GM20000 (cell line): Measurements from ENCODE around the gene DHRSX.
"Not testable (repeated sequence)": the region's sequence is repeated elsewhere in the genome, so short reads cannot be mapped to it uniquely, and the experiment has no call there.

ENCODE experiments used
- DNase-seq: peaks from one replicate; pipeline ENCODE4 v3.0.0; 2012; ENCODE audit warnings: low spot score
- TF ChIP-seq, protein P1 (sequence below): IDR thresholded peaks from 2 replicates; pipeline ENCODE4 v1.5.1; 2012; ENCODE audit warnings: mild to moderate bottlenecking, control low read depth; ENCODE audit errors: extremely low read depth, missing control alignments

The DHRSX gene

DNA sequence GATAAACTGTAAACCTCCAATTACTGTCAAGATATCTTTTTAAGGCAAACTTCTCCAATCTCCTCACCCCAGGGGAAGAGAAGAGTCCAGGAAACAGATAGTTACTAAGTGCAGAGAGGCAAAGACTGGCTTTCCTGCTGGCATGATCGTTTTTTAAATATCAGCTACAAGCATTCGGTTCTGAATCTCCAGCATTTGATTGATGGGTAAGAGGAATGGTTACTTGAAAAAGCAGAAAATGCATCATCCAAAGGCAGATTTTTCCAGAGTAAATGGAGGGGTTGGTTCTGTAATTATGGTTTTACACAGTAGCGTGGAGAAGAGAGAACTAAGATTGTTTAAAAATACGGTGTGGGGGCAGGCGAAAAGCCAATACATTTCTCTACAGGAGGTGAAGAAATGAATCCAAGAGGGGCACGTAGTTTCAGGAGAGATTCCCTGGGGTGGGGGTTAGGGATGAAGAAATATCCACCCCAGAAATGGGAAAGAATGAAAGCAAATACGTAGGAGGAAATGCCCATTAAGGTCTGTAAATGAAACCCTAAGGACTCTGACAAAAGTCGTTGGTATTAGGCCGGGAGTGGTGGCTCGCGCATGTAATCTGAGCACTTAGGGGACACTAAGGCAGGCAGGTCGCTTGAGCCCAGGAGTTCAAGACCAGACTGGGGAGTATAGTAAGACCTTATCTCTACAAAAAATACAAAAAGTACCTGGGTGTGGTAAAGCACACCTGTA, 248.3 kb downstream of the DHRSX start:
- TF ChIP-seq, protein P1, sequence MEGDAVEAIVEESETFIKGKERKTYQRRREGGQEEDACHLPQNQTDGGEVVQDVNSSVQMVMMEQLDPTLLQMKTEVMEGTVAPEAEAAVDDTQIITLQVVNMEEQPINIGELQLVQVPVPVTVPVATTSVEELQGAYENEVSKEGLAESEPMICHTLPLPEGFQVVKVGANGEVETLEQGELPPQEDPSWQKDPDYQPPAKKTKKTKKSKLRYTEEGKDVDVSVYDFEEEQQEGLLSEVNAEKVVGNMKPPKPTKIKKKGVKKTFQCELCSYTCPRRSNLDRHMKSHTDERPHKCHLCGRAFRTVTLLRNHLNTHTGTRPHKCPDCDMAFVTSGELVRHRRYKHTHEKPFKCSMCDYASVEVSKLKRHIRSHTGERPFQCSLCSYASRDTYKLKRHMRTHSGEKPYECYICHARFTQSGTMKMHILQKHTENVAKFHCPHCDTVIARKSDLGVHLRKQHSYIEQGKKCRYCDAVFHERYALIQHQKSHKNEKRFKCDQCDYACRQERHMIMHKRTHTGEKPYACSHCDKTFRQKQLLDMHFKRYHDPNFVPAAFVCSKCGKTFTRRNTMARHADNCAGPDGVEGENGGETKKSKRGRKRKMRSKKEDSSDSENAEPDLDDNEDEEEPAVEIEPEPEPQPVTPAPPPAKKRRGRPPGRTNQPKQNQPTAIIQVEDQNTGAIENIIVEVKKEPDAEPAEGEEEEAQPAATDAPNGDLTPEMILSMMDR = no peak
- no peak for DNase-seq

DNA sequence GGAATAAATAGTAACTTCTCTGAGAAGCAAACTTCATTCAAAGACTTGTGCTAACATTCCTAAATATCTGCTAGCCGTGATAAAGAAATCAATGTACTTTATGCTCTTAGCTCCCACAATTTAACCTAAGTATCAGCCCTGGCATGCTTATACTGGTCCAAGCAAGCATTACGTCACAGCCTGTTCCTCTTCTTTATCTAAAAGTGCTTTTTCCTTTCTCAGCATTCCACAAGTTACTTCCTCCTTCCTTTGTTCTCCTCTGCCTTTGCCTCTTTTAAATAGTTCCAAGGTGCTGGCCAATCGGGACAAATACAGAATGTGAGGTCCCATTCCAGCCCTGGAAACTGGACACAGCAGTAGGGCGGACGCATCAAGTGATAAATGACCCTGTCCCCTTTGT, 249.6 kb downstream of the DHRSX start:
- no peak for DNase-seq
- TF ChIP-seq, protein P1 = no peak

DNA sequence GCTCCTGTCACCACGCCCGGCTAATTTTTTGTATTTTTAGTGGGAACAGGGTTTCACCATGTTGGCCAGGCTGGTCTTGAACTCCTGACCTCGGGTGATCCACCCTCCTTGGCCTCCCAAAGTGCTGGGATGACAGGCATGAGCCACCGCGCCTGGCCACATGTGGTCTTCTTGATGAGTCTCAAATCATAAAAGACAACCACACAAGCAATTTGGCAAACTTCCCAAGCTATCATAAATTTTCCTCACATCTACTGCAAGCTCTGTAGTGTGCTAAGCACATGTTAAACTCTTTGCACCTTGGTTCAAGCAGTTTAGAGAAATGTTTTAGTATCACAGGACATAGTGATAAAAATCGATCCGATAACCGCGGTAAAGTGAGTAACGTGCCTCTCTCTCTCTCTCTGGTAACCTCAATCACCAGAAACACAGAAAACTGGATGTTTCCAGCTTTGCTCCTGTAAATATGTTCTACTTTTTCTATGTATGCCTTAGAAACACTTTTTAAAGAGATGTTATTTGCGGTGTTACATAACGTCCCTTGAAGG, 256.8 kb downstream of the DHRSX start:
- TF ChIP-seq, protein P1 = no peak
- no peak for DNase-seq

DNA sequence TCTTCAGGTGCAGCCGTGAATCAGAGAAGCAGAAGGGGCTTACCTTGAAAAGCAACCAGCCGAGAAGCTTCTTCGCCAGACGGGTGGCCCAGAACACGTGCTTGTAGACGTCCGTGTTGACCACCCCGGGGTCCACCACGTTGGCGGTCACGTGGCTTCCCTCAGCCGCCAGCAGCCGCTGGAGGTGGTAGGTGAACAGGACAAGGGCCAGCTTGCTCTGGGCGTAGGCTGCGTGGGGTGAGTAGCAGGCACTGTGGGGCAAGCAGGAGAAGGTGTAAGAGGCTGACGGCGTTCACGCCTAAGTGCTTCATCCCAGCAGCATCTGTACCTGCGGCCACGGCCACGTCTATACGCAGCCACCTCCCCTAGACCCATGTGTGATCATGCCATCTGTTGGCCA, 257.8 kb downstream of the DHRSX start:
- TF ChIP-seq, protein P1 = no peak
- no peak for DNase-seq

DNA sequence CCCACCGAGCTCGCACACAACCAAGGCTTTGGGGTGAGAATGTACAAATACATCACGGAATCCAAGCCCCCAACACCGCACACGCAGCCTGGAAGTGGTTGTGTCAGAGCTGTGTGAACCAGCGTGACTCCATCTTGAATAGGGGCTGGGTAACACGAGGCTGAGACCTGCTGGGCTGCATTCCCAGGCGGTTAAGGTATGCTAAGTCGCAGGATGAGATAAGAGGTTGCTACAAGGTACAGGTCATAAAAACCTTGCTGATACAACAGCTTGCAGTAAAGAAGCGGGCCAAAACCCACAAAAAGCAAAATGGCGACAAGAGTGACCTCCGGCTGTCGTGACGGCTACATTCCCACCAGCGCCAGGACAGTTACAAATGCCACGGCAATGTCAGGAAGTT, 258.4 kb downstream of the DHRSX start:
- TF ChIP-seq, protein P1 = no peak
- DNase-seq = no peak

DNA sequence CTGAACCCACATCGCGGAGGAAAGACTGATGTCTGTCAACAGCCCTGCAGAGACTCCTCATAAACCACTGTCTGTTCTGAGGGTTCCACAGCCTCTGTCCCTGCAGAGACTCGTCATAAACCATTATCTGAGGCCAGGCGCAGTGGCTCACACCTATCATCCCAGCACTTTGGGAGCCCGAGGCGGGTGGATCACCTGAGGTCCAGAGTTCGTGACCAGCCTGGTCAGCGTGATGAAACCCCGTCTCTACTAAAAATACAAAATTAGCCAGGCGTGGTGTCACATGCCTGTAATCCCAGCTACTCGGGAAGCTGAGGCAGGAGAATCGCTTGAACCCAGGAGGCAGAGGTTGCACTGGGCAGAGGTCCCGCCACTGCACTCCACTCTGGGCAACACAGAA, 259.3 kb downstream of the DHRSX start:
- not testable (repeated sequence) for DNase-seq

DNA sequence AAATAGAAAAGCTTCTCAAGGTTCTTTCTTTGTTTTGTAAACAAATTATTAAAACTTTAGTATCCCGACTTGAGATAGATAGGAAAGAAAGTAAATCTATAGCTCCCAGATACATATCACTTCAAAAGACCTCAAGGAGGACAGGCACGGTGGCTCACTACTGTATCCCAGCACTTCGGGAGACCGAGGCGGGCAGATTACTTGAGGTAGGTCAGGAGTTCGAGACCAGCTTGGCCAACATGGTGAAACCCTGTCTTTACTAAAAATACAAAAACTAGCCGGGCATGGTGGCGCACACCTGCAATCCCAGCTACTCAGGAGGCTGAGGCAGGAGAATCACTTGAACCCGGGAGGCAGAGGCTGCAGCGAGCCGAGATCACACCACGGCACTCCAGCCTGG, 260.0 kb downstream of the DHRSX start:
- DNase-seq = not testable (repeated sequence)

DNA sequence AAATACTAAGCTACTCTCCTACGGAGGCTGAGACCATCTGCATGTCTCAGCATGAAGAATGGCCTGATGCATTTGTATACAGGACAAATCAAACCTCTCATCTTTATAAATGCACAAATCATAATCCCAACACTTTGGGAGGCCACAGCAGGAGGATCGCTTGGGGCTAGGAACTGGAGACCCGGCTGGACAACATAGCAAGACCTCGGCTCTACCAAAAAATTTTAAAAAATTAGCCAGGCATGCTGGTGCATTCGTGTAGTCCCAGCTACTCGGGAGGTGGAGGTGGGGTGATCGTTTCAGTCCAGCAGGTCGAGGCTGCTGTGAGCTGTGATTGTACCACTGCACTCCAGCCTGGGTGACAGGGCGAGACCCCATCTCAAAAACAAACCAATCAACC, 262.8 kb downstream of the DHRSX start:
- TF ChIP-seq, protein P1 = no peak
- DNase-seq = no peak
